Body of pancreas (tissue), 4 donors: ENCODE data around the gene PATJ.
"Not testable (repeated sequence)": the region's sequence is repeated elsewhere in the genome, so short reads cannot be mapped to it uniquely, and the experiment has no call there.

Experiments
- POLR2A ChIP-seq, 3 donors: fragments of 450-650 bp; IDR thresholded peaks; one replicate each; pipeline ENCODE4 v1.6.1; 2016; ENCODE audit warnings: antibody characterized with exemption in 3 of 3, mild to moderate bottlenecking in 2 of 3
- TF ChIP-seq, protein P1 (sequence below), 7 experiments: fragments of 450-650 bp in 4 of 7; fragments of 200-600 bp in 3 of 7; sonication (generic) in 3 of 7; IDR thresholded peaks; one replicate each; pipeline ENCODE4 v1.5.1; 2016 to 2019; ENCODE audit warnings: antibody characterized with exemption in 7 of 7

DNA sequence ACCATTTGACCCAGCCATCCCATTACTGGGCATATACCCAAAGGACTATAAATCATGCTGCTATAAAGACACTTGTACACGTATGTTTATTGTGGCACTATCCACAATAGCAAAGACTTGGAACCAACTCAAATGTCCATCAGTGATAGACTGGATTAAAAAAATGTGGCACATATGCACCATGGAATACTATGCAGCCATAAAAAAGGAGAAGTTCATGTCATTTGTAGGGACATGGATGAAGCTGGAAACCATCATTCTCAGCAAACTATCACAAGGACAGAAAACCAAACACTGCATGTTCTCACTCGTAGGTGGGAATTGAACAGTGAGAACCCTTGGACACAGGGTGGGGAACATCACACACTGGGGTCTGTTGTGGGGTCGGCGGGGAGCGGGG is 206.4 kb downstream of the PATJ start:
- not testable (repeated sequence) for TF ChIP-seq POLR2A (IDR thresholded peaks at IDR 0.05)
- TF ChIP-seq, protein P1, sequence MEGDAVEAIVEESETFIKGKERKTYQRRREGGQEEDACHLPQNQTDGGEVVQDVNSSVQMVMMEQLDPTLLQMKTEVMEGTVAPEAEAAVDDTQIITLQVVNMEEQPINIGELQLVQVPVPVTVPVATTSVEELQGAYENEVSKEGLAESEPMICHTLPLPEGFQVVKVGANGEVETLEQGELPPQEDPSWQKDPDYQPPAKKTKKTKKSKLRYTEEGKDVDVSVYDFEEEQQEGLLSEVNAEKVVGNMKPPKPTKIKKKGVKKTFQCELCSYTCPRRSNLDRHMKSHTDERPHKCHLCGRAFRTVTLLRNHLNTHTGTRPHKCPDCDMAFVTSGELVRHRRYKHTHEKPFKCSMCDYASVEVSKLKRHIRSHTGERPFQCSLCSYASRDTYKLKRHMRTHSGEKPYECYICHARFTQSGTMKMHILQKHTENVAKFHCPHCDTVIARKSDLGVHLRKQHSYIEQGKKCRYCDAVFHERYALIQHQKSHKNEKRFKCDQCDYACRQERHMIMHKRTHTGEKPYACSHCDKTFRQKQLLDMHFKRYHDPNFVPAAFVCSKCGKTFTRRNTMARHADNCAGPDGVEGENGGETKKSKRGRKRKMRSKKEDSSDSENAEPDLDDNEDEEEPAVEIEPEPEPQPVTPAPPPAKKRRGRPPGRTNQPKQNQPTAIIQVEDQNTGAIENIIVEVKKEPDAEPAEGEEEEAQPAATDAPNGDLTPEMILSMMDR (IDR thresholded peaks at IDR 0.05): not testable (repeated sequence)
